ENCODE measurements around the gene RNF38.

DNA sequence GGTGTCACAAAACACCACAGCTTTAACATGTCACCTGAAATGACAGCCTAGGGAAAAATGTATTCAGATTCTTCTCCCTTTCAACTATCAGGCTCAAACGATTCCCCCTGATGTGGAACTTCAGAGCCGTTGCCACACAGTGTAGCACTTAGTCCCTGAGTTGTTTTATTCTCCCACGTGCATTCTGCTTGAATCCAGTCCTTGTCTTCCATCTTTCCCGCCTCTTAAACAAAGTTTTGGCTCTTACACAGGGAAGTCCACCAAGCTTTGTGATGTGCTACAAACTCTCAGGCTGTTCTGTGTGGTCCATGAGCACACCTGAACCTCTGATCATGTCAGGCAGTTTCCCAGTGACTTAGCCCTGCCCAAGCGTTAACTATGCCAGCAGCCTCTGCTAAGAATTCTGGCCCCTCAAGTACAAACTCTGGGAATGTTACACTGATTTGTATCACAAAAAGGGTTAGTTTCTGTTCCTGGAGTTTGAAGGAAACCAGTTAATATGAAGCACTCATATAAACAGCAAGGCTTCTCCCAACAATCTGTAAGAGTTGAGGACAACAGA lies 45.8 kb upstream of the RNF38 start:
- TF ChIP-seq PATZ1 (CRISPR knock-in tag; IDR thresholded peaks at IDR 0.05; ENCODE audit: borderline replicate concordance) (no peak), ZNF8 (CRISPR knock-in tag; IDR thresholded peaks at IDR 0.05) (no peak), ARNTL (CRISPR knock-in tag; IDR thresholded peaks at IDR 0.05; ENCODE audit: borderline replicate concordance, low read depth) (no peak), ZFP30 (CRISPR knock-in tag; IDR thresholded peaks at IDR 0.05) (no peak), ZFP3 (CRISPR knock-in tag; IDR thresholded peaks at IDR 0.05) (no peak)

Data from SK-N-SH treated with all-trans-retinoic acid at 6 μM for 48 hours (cell line).